WTC11 (cell line): Measurements from ENCODE around the gene STX2.
"Not testable (repeated sequence)": the region's sequence is repeated elsewhere in the genome, so short reads cannot be mapped to it uniquely, and the experiment has no call there.

Source experiments
- CTCF ChIP-seq: fragments of 200-600 bp; IDR thresholded peaks from 2 replicates; pipeline ENCODE4 v1.8.0; 2022; ENCODE audit warnings: antibody characterized with exemption
- ELF4 ChIP-seq: sonication (generic); formaldehyde crosslinking; IDR thresholded peaks from 2 replicates; pipeline ENCODE4 v1.8.1; 2022; ENCODE audit warnings: low read depth, mild to moderate bottlenecking, moderate library complexity, missing genetic modification reagents
- USF2 ChIP-seq: sonication (generic); formaldehyde crosslinking; IDR thresholded peaks from 2 replicates; pipeline ENCODE4 v1.8.1; 2023; ENCODE audit warnings: mild to moderate bottlenecking, missing genetic modification reagents, moderate library complexity
- ZNF671 ChIP-seq: fragments of 250-450 bp; sonication (Bioruptor Pico); IDR thresholded peaks from 2 replicates; pipeline ENCODE4 v1.8.0; 2021; ENCODE audit warnings: mild to moderate bottlenecking

GRCh38 chr12:130752037-130752436, 87.0 kb downstream of the STX2 start:
- TF ChIP-seq CTCF; USF2 (CRISPR knock-in tag); ZNF671 (CRISPR knock-in tag); ELF4: not testable (repeated sequence)
